Neural cell (in vitro differentiated cells): ENCODE measurements around the gene HNRNPCL1.

Source experiments
- EP300 ChIP-seq: fragments of 450-650 bp; conservative IDR thresholded peaks from 2 replicates; pipeline ENCODE4 v1.6.1; 2014; ENCODE audit warnings: antibody characterized with exemption, mild to moderate bottlenecking, moderate library complexity; ENCODE audit not compliant: poor library complexity, severe bottlenecking
- POLR2AphosphoS5 ChIP-seq: IDR thresholded peaks from 2 replicates; pipeline ENCODE4 v1.6.1; 2012
- RAD21 ChIP-seq: fragments of 450-650 bp; conservative IDR thresholded peaks from 2 replicates; pipeline ENCODE4 v1.6.1; 2014; ENCODE audit warnings: antibody characterized with exemption, mild to moderate bottlenecking, moderate library complexity
- SMC3 ChIP-seq: fragments of 450-650 bp; conservative IDR thresholded peaks from 2 replicates; pipeline ENCODE4 v1.6.1; 2014; ENCODE audit warnings: antibody characterized with exemption, mild to moderate bottlenecking, moderate library complexity; ENCODE audit not compliant: poor library complexity
- TAF1 ChIP-seq: IDR thresholded peaks from 2 replicates; pipeline ENCODE4 v1.6.1; 2012; ENCODE audit warnings: low read depth
- TF ChIP-seq, protein P1 (sequence below): fragments of 450-650 bp; IDR thresholded peaks from 2 replicates; pipeline ENCODE4 v1.5.1; 2014; ENCODE audit warnings: antibody characterized with exemption, mild to moderate bottlenecking, moderate library complexity; ENCODE audit not compliant: poor library complexity, severe bottlenecking
- TF ChIP-seq, protein P2 (sequence below): IDR thresholded peaks from 2 replicates; pipeline ENCODE4 v1.6.1; 2012; ENCODE audit warnings: borderline replicate concordance

DNA sequence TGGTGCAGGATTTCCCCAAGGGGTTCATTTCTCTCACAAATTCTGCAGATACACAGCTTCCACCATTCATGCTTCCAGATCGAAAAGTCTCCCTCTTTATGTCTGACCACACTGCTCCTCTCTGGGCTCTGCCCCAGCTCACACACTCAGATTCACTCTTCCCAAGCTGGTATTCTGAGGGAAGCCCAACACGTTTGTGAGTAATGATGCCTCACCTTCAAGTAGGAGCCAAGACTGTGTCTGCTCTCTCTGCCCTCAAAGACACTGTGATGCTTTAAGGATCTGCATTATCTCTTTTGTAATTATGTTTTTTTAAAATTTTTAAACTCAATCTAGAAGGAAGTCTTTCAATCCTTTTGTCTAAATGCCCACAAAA is 37.1 kb downstream of the HNRNPCL1 start:
- no peak for TF ChIP-seq EP300
- no peak for TF ChIP-seq TAF1
- TF ChIP-seq, protein P1, sequence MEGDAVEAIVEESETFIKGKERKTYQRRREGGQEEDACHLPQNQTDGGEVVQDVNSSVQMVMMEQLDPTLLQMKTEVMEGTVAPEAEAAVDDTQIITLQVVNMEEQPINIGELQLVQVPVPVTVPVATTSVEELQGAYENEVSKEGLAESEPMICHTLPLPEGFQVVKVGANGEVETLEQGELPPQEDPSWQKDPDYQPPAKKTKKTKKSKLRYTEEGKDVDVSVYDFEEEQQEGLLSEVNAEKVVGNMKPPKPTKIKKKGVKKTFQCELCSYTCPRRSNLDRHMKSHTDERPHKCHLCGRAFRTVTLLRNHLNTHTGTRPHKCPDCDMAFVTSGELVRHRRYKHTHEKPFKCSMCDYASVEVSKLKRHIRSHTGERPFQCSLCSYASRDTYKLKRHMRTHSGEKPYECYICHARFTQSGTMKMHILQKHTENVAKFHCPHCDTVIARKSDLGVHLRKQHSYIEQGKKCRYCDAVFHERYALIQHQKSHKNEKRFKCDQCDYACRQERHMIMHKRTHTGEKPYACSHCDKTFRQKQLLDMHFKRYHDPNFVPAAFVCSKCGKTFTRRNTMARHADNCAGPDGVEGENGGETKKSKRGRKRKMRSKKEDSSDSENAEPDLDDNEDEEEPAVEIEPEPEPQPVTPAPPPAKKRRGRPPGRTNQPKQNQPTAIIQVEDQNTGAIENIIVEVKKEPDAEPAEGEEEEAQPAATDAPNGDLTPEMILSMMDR: no peak
- TF ChIP-seq SMC3: no peak
- TF ChIP-seq POLR2AphosphoS5: no peak
- no peak for TF ChIP-seq RAD21
- TF ChIP-seq, protein P2, sequence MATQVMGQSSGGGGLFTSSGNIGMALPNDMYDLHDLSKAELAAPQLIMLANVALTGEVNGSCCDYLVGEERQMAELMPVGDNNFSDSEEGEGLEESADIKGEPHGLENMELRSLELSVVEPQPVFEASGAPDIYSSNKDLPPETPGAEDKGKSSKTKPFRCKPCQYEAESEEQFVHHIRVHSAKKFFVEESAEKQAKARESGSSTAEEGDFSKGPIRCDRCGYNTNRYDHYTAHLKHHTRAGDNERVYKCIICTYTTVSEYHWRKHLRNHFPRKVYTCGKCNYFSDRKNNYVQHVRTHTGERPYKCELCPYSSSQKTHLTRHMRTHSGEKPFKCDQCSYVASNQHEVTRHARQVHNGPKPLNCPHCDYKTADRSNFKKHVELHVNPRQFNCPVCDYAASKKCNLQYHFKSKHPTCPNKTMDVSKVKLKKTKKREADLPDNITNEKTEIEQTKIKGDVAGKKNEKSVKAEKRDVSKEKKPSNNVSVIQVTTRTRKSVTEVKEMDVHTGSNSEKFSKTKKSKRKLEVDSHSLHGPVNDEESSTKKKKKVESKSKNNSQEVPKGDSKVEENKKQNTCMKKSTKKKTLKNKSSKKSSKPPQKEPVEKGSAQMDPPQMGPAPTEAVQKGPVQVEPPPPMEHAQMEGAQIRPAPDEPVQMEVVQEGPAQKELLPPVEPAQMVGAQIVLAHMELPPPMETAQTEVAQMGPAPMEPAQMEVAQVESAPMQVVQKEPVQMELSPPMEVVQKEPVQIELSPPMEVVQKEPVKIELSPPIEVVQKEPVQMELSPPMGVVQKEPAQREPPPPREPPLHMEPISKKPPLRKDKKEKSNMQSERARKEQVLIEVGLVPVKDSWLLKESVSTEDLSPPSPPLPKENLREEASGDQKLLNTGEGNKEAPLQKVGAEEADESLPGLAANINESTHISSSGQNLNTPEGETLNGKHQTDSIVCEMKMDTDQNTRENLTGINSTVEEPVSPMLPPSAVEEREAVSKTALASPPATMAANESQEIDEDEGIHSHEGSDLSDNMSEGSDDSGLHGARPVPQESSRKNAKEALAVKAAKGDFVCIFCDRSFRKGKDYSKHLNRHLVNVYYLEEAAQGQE: no peak
